Activated CD4-positive, alpha-beta memory T cell treated with anti-CD3 and anti-CD28 coated beads, Interleukin-2, amount 10 ng/mL, durations not matched to agents 7 days and 5 days (primary cell): ENCODE results near the gene CSTF2. TPM values are rescaled to one million over a fixed set of nuclear protein-coding genes. Genes with fewer than 3 reads are reported as not detected.

ENCODE experiments used
- CTCF ChIA-PET: fragments of 350-600 bp; sonication (Branson Sonifier 250); formaldehyde crosslinking; loops from one replicate; lab custom pipeline; 2021; ENCODE audit warnings: antibody characterized with exemption, inconsistent platforms; lab: Charles Lee
- POLR2A ChIA-PET: fragments of 350-600 bp; sonication (Branson Sonifier 250); formaldehyde crosslinking; loops from one replicate; lab custom pipeline; 2021; ENCODE audit warnings: antibody characterized with exemption; lab: Charles Lee
- DNase-seq: peaks from one replicate; pipeline ENCODE4 v3.0.0-alpha.2; 2020
- H3K27ac Mint-ChIP-seq: one replicate; pipeline ENCODE4 v1.8.0; 2021; ENCODE audit warnings: mild to moderate bottlenecking, mixed read lengths
- H3K27me3 Mint-ChIP-seq: one replicate; pipeline ENCODE4 v1.8.0; 2021; ENCODE audit warnings: mixed read lengths
- H3K36me3 Mint-ChIP-seq: one replicate; pipeline ENCODE4 v1.8.0; 2021; ENCODE audit warnings: low read depth, mixed read lengths
- H3K4me1 Mint-ChIP-seq: one replicate; pipeline ENCODE4 v1.8.0; 2021; ENCODE audit warnings: mixed read lengths
- H3K4me3 Mint-ChIP-seq: one replicate; pipeline ENCODE4 v1.8.0; 2021; ENCODE audit warnings: mild to moderate bottlenecking, mixed read lengths
- H3K9me3 Mint-ChIP-seq: one replicate; pipeline ENCODE4 v1.8.0; 2021; ENCODE audit warnings: mixed read lengths
- total RNA-seq, 2 experiments: library from RNA; stranded (reverse); gene quantifications; one replicate each; pipeline ENCODE4 v1.2.3, GENCODE V29; 2021

The CSTF2 gene
- total RNA-seq, 2 experiments from 2014 or later: 33.3 to 36.3 TPM

DNA sequence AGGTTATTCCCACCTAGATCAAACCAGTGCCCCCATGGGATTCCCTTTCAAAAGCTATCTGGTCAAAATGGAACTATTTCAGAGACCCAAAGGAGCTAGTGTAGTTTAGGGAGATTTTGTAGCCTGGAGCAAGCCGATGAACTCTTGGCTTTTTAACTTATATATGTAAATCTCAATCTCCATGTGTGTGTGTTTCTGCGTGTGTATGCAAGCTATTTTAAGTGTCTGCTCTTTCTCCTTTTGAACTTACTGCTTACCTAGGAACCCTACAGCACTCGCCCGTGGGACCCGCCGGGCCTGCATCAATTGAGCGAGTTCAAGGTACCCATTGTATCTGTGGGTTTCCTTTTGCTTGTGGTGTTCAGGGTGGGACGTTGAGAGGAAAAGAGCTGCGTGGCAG, 10.4 kb downstream of the CSTF2 start:
- Mint-ChIP-seq H3K4me3 (peak overlapping the region; percentile 63), H3K27ac (peak overlapping the region; percentile 97), H3K4me1 (peaks cover 28% of the 10 kb centered on the region), H3K27me3 (no peaks in the 10 kb centered on the region), H3K9me3 (no peaks in the 10 kb centered on the region), H3K36me3 (peaks cover 62% of the 10 kb centered on the region)
- POLR2A ChIA-PET: interaction anchor here (0.7 to 3.2 kb wide), 4 partner anchors 10 to 267 kb away, joined by 3 to 25 read pairs (median 4); partner anchors contain the start of genes CENPI and CSTF2
- DNase-seq: no peak
- CTCF ChIA-PET: interaction anchor here (1.4 kb wide), 1 partner anchor 10 kb away, joined by 3 read pairs; no protein-coding TSS in a partner anchor

DNA sequence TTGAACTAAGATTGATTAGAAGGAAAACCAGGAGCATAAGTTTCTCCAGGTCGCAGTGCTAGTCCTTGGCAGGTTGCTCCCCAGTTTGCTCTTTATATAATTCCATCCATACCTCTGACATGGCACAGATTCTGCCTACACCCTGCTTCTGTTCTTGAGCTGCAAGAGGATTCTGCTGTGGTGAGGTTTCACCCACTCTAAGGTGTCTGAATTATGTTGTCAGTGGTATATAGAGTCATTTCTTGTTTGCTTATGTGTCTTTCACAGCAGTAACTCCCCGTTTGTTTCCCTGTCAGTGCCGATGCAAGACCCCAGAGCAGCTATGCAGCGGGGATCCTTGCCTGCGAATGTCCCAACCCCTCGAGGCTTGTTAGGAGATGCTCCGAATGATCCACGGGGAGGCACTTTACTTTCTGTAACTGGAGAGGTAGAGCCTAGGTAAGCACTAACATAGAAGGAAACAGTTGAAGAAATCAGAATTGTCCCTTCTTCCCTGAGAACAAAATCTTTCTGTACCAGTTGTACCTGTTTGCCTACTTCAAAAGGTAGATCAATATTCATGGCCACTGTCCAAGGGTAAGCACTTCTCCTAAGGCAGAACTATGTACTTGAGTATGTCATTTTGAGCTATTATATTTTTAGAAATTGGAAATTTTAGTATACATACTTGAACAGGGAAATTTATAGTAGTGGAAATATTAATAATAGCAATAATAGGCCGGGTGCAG, 11.2 kb downstream of the CSTF2 start:
- no peaks in the 10 kb centered on the region for H3K9me3 Mint-ChIP-seq
- peaks cover 64% of the 10 kb centered on the region for H3K36me3 Mint-ChIP-seq
- H3K27me3 Mint-ChIP-seq: no peaks in the 10 kb centered on the region
- ChIA-PET CTCF (interaction anchor here (0.6 kb wide), 1 partner anchor 17 kb away, joined by 3 read pairs; no protein-coding TSS in a partner anchor), POLR2A (interaction anchor here (0.7 to 3.2 kb wide), 3 partner anchors 11 to 266 kb away, joined by 3 to 25 read pairs (median 4); partner anchors contain the start of genes CENPI and CSTF2)
- H3K4me1 Mint-ChIP-seq: peaks cover 28% of the 10 kb centered on the region
- no peak for DNase-seq
- no peak overlapping the region for H3K4me3 Mint-ChIP-seq
- H3K27ac Mint-ChIP-seq: peak overlapping the region; percentile 97

DNA sequence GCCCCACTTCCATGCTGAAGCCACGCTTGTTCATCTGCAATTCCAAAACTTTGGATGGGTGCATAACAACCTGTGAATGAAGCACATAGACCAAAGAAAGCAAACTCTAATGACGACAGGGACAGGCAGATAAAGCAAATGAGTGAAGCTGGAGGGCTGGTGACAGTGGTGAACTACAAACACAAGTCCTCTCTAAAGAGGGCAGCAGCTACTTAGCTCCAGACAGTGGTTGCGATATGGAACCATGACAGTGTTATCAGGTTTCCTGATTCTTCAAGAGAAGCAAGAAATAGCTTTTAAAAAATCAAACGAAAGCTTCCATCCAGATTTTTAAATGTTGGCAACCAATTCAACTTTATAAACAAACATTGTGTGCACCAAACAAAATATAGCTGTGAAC, 30.1 kb downstream of the CSTF2 start:
- no peak for DNase-seq
- Mint-ChIP-seq H3K4me1 (no peaks in the 10 kb centered on the region), H3K36me3 (no peaks in the 10 kb centered on the region), H3K27me3 (no peaks in the 10 kb centered on the region), H3K27ac (no peak overlapping the region), H3K4me3 (no peak overlapping the region), H3K9me3 (no peaks in the 10 kb centered on the region)
- ChIA-PET CTCF (interaction anchor here (0.6 kb wide), 1 partner anchor 58 kb away, joined by 4 read pairs; no protein-coding TSS in a partner anchor), POLR2A (no interaction called here)

DNA sequence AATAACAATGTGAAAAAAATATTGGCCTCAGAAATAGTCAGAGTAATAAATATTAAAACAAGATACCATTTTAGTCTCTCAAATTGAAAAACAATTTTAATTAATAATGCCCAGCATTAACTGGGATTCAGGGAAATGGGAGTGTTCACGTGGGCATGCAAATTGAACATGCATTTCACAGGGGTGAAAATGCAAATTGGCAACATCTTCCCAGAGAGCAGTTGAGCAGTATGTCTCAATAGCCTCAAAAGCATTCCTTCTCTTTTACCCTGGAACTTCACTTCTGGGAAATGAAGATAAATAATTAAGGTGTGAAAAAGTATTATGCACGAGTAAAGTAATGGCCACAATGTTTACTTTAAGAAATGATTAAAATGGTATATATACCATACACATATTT, 32.6 kb downstream of the CSTF2 start:
- Mint-ChIP-seq H3K4me3 (no peak overlapping the region), H3K27me3 (peaks cover 2% of the 10 kb centered on the region), H3K36me3 (no peaks in the 10 kb centered on the region), H3K27ac (no peak overlapping the region), H3K4me1 (no peaks in the 10 kb centered on the region), H3K9me3 (no peaks in the 10 kb centered on the region)
- POLR2A ChIA-PET: no interaction called here
- CTCF ChIA-PET: interaction anchor here (0.6 kb wide), 1 partner anchor 31 kb away, joined by 3 read pairs; no protein-coding TSS in a partner anchor
- no peak for DNase-seq

DNA sequence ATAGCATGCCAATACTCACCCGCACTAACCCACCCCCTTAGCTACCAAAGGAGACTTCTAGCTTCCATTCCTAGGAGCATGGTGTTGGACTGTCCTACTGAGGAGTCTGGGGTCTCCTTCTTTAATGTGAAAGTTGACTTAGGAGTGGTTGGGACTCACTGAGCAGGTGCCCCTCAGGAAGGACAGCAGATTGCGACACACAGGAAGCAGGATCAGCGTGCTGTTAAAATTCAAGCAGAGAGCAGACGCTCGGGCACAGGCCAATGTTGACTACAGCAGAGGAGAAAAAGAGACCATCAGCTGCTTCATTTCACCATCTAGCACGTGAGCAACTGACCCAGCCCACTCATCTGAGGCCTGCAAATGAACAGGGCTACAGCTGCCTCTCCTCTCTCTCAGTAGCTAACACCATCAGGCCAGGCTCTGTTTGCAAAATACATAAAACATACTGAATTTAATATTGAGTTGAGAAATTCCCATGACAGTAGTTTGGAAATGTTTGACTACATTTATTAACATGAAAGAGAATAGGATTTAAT, 43.2 kb downstream of the CSTF2 start:
- peaks cover 5% of the 10 kb centered on the region for H3K27me3 Mint-ChIP-seq
- H3K27ac Mint-ChIP-seq: no peak overlapping the region
- no peak for DNase-seq
- no peaks in the 10 kb centered on the region for H3K36me3 Mint-ChIP-seq
- ChIA-PET POLR2A (no interaction called here), CTCF (interaction anchor here (0.5 kb wide), 1 partner anchor 37 kb away, joined by 3 read pairs; no protein-coding TSS in a partner anchor)
- H3K4me3 Mint-ChIP-seq: no peak overlapping the region
- H3K9me3 Mint-ChIP-seq: no peaks in the 10 kb centered on the region
- no peaks in the 10 kb centered on the region for H3K4me1 Mint-ChIP-seq

DNA sequence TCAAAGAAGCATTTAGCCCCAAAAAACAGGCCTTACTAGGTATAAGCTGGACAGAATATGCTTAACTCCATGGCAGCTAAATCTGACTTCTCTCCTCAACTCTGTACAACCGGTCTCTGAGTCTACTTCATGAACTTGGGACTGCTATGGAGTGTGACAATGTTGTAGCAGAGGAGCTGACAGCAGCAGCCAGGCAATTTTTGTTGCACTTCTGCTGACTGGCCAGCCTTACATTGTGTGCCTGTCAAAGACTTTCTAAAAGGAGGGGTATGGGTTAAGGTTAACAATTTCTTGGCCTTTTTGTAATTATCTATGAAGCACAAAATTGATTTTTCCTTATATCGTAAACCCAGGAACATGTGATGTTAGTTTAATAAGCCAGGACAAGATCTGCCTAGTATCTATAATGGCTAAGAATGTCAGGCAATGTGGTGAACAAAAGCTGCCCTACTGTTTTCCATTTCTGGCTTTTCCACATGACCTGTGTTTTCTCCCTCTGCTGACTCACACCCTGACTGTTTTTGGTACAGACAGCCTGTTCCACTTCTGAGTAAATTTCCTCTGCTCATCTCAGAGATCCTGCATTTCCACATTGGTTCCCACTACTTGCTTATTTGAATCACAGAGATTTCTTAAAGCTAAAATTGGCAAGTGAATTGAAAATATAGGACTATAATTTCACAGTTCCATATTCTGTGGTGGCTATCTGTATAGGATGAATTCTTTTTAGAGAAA, 44.6 kb downstream of the CSTF2 start:
- no peak for DNase-seq
- Mint-ChIP-seq H3K4me3 (no peak overlapping the region), H3K27me3 (no peaks in the 10 kb centered on the region), H3K36me3 (no peaks in the 10 kb centered on the region), H3K27ac (no peak overlapping the region), H3K9me3 (no peaks in the 10 kb centered on the region), H3K4me1 (no peaks in the 10 kb centered on the region)
- CTCF ChIA-PET: no interaction called here
- POLR2A ChIA-PET: no interaction called here

DNA sequence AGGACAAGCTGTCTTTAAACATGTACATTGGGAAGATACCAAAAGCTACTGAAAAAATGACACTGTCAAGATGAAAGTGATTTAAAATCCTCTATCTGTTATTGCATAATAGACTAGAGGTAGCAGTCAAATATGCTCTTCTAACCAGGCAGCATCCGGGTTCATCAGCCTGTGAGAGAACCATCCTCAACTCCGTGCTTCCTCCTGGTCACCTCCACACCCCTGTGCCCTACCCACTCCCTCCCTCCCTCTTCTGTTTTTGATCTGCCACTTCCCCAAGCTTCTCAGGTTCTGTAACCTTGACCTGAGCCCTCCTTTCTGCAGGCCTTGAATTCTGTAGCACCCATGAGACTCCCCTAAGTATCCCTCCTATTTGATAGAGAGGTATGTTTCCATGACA, 48.1 kb downstream of the CSTF2 start:
- POLR2A ChIA-PET: no interaction called here
- Mint-ChIP-seq H3K4me1 (no peaks in the 10 kb centered on the region), H3K27ac (no peak overlapping the region), H3K27me3 (no peaks in the 10 kb centered on the region), H3K9me3 (no peaks in the 10 kb centered on the region), H3K36me3 (no peaks in the 10 kb centered on the region), H3K4me3 (no peak overlapping the region)
- CTCF ChIA-PET: no interaction called here
- no peak for DNase-seq

DNA sequence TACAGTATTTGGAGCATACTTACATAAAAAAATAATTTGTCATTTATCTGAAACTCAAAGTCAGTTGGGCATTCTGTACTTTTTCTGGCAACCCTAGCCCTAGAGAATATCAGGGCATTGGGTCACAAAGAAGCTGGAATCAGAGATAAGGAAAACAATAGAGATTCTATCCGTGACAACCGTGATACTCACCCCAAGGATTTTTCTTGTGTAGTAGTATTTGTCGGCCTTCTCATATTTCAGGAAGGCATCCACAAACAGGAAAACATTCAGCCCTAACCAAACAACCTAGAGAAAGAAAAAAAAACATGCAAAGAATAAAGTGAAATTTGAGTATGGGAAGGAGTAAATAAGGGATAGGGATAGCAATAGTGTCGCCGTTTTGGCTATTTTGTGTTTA, 50.3 kb downstream of the CSTF2 start:
- peaks cover 2% of the 10 kb centered on the region for H3K27me3 Mint-ChIP-seq
- H3K9me3 Mint-ChIP-seq: no peaks in the 10 kb centered on the region
- no peak for DNase-seq
- no peaks in the 10 kb centered on the region for H3K36me3 Mint-ChIP-seq
- POLR2A ChIA-PET: no interaction called here
- no peak overlapping the region for H3K27ac Mint-ChIP-seq
- no peak overlapping the region for H3K4me3 Mint-ChIP-seq
- peaks cover 5% of the 10 kb centered on the region for H3K4me1 Mint-ChIP-seq
- CTCF ChIA-PET: no interaction called here

DNA sequence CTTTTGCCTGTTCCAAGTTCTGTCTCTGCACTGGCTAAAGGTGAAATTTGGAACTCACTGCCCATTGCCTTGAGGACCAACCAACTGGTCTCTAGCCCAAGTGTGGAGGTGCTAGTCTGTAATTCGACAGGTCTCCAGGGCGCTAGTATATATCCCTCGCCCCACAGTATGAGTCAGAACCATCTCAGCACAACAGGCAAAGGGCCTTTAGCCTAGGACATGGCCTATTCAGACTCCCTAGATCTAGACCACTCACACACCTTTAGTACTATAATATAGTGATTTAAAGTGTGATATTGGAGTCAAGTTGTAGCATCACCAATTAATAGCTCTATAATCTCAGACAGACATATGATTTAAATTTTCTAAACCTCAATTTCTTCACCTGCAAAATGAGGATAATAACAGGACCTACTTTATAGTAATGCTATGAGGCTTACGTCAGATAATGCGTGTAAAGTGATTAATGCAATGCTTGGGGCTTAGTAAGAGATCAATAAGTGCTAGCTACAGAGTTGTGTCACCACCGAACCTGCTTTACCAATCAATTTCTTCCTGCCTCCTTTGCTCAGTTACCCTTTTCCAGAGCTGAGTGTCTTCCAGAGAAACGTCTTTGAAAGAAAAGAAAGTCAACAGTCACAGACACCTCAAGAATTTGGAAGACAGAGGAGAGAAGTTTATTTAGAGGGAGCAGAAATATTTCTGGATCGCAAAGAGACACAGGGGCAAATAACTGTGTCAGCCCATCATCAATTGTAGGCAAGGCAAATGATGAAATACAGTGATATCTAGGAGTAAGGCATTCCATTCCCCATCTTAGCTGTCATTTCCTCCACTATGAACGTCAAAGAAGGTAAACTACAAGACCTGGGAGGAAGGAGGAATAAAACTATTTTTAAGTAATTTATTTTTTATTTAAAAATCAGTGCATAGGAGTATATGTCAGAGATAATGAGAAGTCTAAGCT, 51.7 kb downstream of the CSTF2 start:
- no peaks in the 10 kb centered on the region for H3K36me3 Mint-ChIP-seq

DNA sequence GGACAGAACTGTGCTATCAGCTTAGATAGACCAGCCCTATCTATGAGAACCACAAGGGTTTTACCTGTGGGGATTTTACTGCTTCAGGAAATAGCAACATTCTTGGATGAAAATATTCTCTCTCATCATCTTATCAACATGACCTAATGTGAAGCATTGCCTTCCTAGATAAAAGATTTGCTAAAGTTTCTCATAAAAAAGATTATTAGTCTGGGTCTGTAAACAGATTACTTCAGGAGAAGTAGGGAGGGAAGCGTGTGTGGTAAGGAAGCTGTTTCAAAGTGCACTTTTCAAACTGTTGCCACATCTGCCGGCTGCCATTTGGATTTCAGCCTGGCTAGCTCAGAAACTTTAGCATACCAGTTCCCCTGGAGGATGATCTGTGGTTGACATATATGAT, 54.1 kb downstream of the CSTF2 start, which contains the start of gene NOX1:
TSS of gene NOX1 (minus strand) at position 35 of the 400 bp plus-strand sequence. CDS start 220 bp downstream, outside the sequence.
- Mint-ChIP-seq H3K4me3 (no peak within 1 kb of the TSS), H3K9me3 (no peaks in the 10 kb centered on the region), H3K4me1 (peaks cover 5% of the 10 kb centered on the region), H3K36me3 (no peaks in the 10 kb centered on the region), H3K27me3 (peaks cover 4% of the 10 kb centered on the region), H3K27ac (no peak within 1 kb of the TSS)
- no peak for DNase-seq
- CTCF ChIA-PET: no interaction called here
- POLR2A ChIA-PET: no interaction called here

More for the DNA sequence above, 51.7 kb downstream of the CSTF2 start:
- H3K27me3 Mint-ChIP-seq: peaks cover 4% of the 10 kb centered on the region
- no peak for DNase-seq
- CTCF ChIA-PET: no interaction called here
- no peak overlapping the region for H3K27ac Mint-ChIP-seq
- H3K4me1 Mint-ChIP-seq: peaks cover 5% of the 10 kb centered on the region
- H3K9me3 Mint-ChIP-seq: no peaks in the 10 kb centered on the region
- POLR2A ChIA-PET: no interaction called here
- H3K4me3 Mint-ChIP-seq: no peak overlapping the region

DNA sequence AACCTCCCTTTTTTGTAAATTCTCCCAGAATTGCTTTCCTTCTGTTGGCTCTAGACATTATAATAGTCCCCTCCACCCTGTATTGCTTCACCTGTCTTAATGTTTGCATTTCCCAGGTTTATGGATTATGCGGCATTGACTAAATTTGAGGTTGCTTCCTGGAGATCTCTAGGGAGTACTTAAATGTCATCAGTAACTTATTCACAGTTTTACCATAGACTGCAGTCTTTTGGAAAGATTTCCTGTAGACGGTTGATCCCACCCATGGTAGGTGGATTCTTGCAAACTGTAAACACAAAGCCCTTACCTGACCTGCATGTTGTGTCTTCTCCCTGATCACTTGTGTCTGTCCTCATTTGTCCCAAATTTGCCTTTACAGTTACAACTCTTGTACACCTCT, 60.2 kb downstream of the CSTF2 start:
- Mint-ChIP-seq H3K36me3 (no peaks in the 10 kb centered on the region), H3K27me3 (peaks cover 2% of the 10 kb centered on the region), H3K9me3 (no peaks in the 10 kb centered on the region), H3K4me1 (peaks cover 3% of the 10 kb centered on the region), H3K27ac (no peak overlapping the region), H3K4me3 (no peak overlapping the region)
- CTCF ChIA-PET: no interaction called here
- POLR2A ChIA-PET: no interaction called here
- DNase-seq: no peak

DNA sequence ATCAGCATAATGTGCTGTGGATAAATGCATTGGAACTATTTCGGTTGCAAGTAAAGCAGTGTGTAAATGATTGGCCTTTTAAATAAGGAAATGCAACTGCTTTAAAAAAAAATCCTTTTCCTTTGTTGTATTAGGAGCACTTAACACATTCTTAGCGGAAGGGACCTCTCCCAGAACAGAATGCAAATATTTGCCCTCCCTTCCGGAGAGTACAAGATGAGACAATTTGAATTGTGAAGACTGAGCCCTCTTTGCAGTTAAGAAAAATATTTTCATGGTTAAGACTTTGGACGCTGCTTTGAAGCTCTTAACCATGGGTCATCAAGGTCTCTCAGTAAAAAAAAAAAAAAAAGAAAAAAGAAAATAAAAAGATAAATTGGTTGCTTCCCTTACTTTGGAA, 63.5 kb downstream of the CSTF2 start:
- Mint-ChIP-seq H3K4me3 (no peak overlapping the region), H3K27me3 (no peaks in the 10 kb centered on the region), H3K27ac (no peak overlapping the region), H3K9me3 (no peaks in the 10 kb centered on the region), H3K36me3 (no peaks in the 10 kb centered on the region), H3K4me1 (peaks cover 5% of the 10 kb centered on the region)
- ChIA-PET POLR2A (no interaction called here), CTCF (interaction anchor here (0.6 kb wide), 2 partner anchors 18 to 31 kb away, joined by 3 read pairs; no protein-coding TSS in a partner anchor)
- no peak for DNase-seq
